ENCODE data around the gene PHIP. TPM values are rescaled to one million over a fixed set of nuclear protein-coding genes. Genes with fewer than 3 reads are reported as not detected.
A peak's percentile ranks its signal among the peaks of the same experiment; 100 is the strongest.

The PHIP gene
- total RNA-seq = 10 to 100 TPM; 25.3 to 38.5 (median 30.2) TPM
- polyA plus RNA-seq = 10 to 100 TPM; 11.2 to 15.3 TPM
- long read RNA-seq, donor 1, partial matches to known transcripts = 246 of 281 reads
- long read RNA-seq, donor 1, other reads (novel, unspliced or antisense) = 35 of 281 reads
- long read RNA-seq, donor 2, partial matches to known transcripts = 14 of 14 reads
- long read RNA-seq, donor 2, other reads (novel, unspliced or antisense) = 0 of 14 reads
- long read RNA-seq, donor 3, full-length matches to known transcripts = 15 of 45 reads
- long read RNA-seq, donor 3, partial matches to known transcripts = 20 of 45 reads
- long read RNA-seq, donor 3, other reads (novel, unspliced or antisense) = 10 of 45 reads

DNA sequence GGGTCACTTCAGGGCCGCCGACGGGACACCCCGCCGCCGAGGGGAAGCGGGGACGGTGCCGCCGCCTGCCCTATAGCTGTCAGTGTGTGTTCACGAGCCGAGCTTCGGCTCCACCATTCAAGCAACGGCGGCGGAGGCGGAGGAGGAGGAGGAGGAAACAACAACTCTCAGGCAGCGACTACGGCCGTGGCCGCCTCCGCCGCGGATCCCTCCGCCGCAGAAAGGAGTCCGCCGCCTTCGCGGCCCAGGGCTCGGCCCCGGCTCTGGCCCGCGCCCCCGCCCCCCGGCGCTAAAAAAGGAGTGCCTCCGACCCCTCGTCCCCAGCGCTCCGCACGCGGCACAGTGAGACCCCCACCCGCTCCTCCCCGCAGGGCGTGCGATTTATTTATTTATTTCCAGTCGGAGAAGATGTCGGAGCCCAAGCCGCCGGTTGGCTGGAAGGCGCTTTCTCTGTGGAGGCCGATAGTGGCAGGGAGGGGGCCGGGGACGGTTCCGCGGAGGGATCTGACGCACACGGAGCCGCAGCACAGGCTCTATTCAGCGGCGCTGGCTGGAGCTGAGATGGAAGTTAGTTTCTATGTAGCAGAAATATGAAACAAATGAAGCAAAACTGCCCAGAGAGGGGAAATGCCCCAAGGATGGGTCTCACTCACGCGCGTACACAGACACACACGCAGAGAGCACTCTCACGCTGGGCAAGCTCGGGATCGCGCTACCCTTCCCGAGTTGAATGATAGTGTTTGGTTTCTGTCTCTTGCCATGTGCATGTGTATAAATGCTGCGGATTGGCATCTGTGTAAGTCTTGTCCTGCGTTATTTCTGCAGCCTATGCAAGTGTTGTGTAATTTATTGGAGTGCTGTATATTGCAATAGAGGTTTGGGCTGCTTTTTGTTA is at the start of gene PHIP:
PHIP (minus strand) TSS at position 180 of the 895 bp plus-strand sequence. CDS start 186 bp downstream, outside the sequence.
- Histone ChIP-seq H3K36me3 (no peaks in the 10 kb centered on the region), H3K4me3 (peak within 1 kb of the TSS; percentile 97), H3K27me3 (no peaks in the 10 kb centered on the region), H3K27ac (peak within 1 kb of the TSS; percentile 96 to 97), H3K4me1 (ENCODE audit: insufficient read depth) (no peaks in the 10 kb centered on the region), H3K9me3 (no peaks in the 10 kb centered on the region)
- TF ChIP-seq EP300 (IDR thresholded peaks at IDR 0.05) = no peak
- peak; percentile 57 for TF ChIP-seq POLR2A (IDR thresholded peaks at IDR 0.05)
- DNase-seq = peak; percentile 90 to 94 (median 94)
- intact Hi-C loops (cut with DNase I) = loop anchor here in 1 of 4 donors (5.0 kb wide), 1 partner anchor 154 kb away; the partner anchor contains the start of gene HMGN3
- 0 to 1% (median 0%) methylated on average over 59 to 73 of the region's 73 CpGs for WGBS, 3 donors

DNA sequence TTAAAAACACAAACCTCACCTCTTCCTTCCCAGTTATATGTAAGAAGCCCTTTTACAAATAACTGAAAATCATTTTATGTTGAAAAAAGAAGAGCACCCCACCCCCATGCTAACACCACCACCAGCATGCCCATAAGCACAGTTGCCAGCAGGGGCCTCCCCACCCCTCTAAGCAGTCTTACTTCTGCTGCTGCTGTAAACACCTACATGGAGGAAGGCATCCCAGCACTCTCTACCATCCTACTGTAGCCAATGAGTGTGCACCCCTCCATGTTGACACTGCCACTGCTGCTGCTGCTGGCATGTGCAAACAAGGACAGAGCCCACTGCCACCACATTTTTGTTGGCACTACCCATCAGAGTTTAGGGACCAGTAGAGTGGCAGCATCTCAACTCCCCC is 49.6 kb upstream of the PHIP start:
- no peaks in the 10 kb centered on the region for H3K9me3 ChIP-seq
- TF ChIP-seq EP300 (IDR thresholded peaks at IDR 0.05) (no peak), POLR2A (IDR thresholded peaks at IDR 0.05) (no peak)
- TF ChIP-seq, protein P1, sequence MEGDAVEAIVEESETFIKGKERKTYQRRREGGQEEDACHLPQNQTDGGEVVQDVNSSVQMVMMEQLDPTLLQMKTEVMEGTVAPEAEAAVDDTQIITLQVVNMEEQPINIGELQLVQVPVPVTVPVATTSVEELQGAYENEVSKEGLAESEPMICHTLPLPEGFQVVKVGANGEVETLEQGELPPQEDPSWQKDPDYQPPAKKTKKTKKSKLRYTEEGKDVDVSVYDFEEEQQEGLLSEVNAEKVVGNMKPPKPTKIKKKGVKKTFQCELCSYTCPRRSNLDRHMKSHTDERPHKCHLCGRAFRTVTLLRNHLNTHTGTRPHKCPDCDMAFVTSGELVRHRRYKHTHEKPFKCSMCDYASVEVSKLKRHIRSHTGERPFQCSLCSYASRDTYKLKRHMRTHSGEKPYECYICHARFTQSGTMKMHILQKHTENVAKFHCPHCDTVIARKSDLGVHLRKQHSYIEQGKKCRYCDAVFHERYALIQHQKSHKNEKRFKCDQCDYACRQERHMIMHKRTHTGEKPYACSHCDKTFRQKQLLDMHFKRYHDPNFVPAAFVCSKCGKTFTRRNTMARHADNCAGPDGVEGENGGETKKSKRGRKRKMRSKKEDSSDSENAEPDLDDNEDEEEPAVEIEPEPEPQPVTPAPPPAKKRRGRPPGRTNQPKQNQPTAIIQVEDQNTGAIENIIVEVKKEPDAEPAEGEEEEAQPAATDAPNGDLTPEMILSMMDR (IDR thresholded peaks at IDR 0.05) = no peak
- no peaks in the 10 kb centered on the region for H3K27me3 ChIP-seq
- intact Hi-C loops (cut with DNase I) = no loop called here
- no peaks in the 10 kb centered on the region for H3K4me1 ChIP-seq (ENCODE audit: insufficient read depth)
- DNase-seq = no peak
- no peak overlapping the region for H3K4me3 ChIP-seq
- no peak overlapping the region for H3K27ac ChIP-seq
- no peaks in the 10 kb centered on the region for H3K36me3 ChIP-seq

DNA sequence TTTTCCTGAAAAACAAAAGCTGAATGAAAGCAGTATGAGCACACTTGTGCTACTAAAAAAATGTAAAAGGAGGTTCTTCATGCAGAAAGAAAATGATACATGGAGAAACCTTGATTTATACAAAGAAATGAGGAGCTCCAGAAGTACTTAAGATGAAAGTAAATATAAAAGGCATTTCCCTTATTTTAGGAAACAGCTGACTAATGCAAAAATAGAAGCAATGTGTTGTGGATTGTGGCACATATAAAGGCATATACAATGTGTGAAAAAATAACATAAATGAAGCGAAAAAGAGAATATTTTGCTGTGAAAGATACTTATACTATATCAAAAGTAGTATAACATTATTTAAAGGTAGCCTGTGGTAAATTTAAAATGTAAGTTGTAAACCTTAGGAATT is 41.2 kb upstream of the PHIP start:
- Histone ChIP-seq H3K9me3 (no peaks in the 10 kb centered on the region), H3K27me3 (no peaks in the 10 kb centered on the region), H3K36me3 (no peaks in the 10 kb centered on the region), H3K4me3 (no peak overlapping the region), H3K4me1 (ENCODE audit: insufficient read depth) (no peaks in the 10 kb centered on the region), H3K27ac (no peak overlapping the region)
- TF ChIP-seq, protein P1 (IDR thresholded peaks at IDR 0.05) = no peak
- no peak for TF ChIP-seq EP300 (IDR thresholded peaks at IDR 0.05)
- TF ChIP-seq POLR2A (IDR thresholded peaks at IDR 0.05) = no peak
- WGBS, 3 donors = 88 to 95% (median 90%) methylated on average over 1 of the region's 1 CpG
- no peak for DNase-seq
- intact Hi-C loops (cut with DNase I) = no loop called here

DNA sequence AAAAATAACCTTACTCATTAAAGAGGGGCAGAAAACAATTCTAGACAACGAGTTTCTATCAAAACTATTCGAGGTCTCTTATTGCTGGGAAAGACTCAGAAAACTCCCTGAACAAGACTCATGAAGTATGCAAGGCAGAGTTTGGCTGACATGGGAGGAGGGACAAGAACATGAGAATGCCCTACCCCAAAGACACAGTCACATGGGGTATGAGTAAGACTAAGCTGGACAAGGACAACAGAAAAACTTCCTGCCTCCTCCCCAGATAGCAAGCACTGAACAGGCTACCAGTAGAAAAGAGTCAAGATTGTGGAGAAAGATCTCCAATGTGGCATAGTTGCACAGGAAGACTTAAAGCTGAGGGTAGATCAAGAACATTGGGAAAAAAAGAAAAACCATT is 39.7 kb upstream of the PHIP start:
- Histone ChIP-seq H3K9me3 (no peaks in the 10 kb centered on the region), H3K4me3 (no peak overlapping the region), H3K27ac (no peak overlapping the region), H3K27me3 (no peaks in the 10 kb centered on the region), H3K4me1 (ENCODE audit: insufficient read depth) (no peaks in the 10 kb centered on the region), H3K36me3 (no peaks in the 10 kb centered on the region)
- no peak for DNase-seq
- intact Hi-C loops (cut with DNase I) = no loop called here
- 90 to 92% (median 91%) methylated on average over 2 of the region's 2 CpGs for WGBS, 3 donors
- TF ChIP-seq, protein P1 (IDR thresholded peaks at IDR 0.05) = no peak
- TF ChIP-seq POLR2A (IDR thresholded peaks at IDR 0.05) (no peak), EP300 (IDR thresholded peaks at IDR 0.05) (no peak)
